Neural cell (in vitro differentiated cells): Measurements from ENCODE around the gene VPS37C.

Experiments used
- EP300 ChIP-seq: fragments of 450-650 bp; conservative IDR thresholded peaks from 2 replicates; pipeline ENCODE4 v1.6.1; 2014; ENCODE audit warnings: antibody characterized with exemption, mild to moderate bottlenecking, moderate library complexity; ENCODE audit not compliant: poor library complexity, severe bottlenecking
- EZH2 ChIP-seq: fragments of 200-600, 300-800 bp; shearing (Covaris generic), sonication (generic); IDR thresholded peaks from 2 replicates; pipeline ENCODE4 v1.6.1; 2014; ENCODE audit warnings: antibody characterized with exemption, low read length, borderline replicate concordance, mild to moderate bottlenecking; ENCODE audit not compliant: insufficient read depth, poor library complexity, severe bottlenecking
- MXI1 ChIP-seq: fragments of 450-650 bp; conservative IDR thresholded peaks from 2 replicates; pipeline ENCODE4 v1.6.1; 2014; ENCODE audit warnings: antibody characterized with exemption, mild to moderate bottlenecking; ENCODE audit not compliant: poor library complexity, severe bottlenecking
- POLR2AphosphoS5 ChIP-seq: IDR thresholded peaks from 2 replicates; pipeline ENCODE4 v1.6.1; 2012
- RAD21 ChIP-seq: fragments of 450-650 bp; conservative IDR thresholded peaks from 2 replicates; pipeline ENCODE4 v1.6.1; 2014; ENCODE audit warnings: antibody characterized with exemption, mild to moderate bottlenecking, moderate library complexity
- TAF1 ChIP-seq: IDR thresholded peaks from 2 replicates; pipeline ENCODE4 v1.6.1; 2012; ENCODE audit warnings: low read depth
- TF ChIP-seq, protein P1 (sequence below): fragments of 450-650 bp; IDR thresholded peaks from 2 replicates; pipeline ENCODE4 v1.5.1; 2014; ENCODE audit warnings: antibody characterized with exemption, mild to moderate bottlenecking, moderate library complexity; ENCODE audit not compliant: poor library complexity, severe bottlenecking

DNA sequence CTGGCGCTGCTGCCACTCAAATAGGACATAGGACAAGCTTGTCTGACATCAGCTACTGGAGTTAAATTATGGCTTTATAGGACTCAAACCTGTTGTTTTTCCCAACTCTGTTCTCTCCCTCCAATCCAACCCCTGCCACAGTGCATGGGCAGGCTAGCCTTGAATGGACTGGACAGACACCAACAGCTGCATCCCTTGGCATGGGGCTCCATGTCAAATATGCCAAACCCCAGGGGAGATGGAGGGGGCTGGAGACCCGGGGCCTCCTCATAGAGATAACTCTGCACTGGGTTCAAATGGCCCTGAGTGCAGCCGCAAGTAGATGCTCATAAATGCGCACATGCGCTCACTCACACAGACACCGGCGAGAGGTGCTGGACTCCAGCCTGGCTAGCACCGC lies 30.0 kb downstream of the VPS37C start:
- TF ChIP-seq, protein P1, sequence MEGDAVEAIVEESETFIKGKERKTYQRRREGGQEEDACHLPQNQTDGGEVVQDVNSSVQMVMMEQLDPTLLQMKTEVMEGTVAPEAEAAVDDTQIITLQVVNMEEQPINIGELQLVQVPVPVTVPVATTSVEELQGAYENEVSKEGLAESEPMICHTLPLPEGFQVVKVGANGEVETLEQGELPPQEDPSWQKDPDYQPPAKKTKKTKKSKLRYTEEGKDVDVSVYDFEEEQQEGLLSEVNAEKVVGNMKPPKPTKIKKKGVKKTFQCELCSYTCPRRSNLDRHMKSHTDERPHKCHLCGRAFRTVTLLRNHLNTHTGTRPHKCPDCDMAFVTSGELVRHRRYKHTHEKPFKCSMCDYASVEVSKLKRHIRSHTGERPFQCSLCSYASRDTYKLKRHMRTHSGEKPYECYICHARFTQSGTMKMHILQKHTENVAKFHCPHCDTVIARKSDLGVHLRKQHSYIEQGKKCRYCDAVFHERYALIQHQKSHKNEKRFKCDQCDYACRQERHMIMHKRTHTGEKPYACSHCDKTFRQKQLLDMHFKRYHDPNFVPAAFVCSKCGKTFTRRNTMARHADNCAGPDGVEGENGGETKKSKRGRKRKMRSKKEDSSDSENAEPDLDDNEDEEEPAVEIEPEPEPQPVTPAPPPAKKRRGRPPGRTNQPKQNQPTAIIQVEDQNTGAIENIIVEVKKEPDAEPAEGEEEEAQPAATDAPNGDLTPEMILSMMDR, result no peak
- TF ChIP-seq EP300, result no peak
- no peak for TF ChIP-seq POLR2AphosphoS5
- TF ChIP-seq MXI1, result no peak
- no peak for TF ChIP-seq RAD21
- TF ChIP-seq EZH2, result no peak
- TF ChIP-seq TAF1, result no peak
